ENCODE results near the gene IGFL2.

GRCh38 chr19:46112527-46112926 lies 35.5 kb upstream of the IGFL2 start:
- TF ChIP-seq CTCF (IDR thresholded peaks at IDR 0.05) (no peak), POLR2A (IDR thresholded peaks at IDR 0.05) (no peak)

Data from vagina (tissue), 2 donors.